Measurements from ENCODE around the gene ARMC8.

Gene ARMC8

DNA sequence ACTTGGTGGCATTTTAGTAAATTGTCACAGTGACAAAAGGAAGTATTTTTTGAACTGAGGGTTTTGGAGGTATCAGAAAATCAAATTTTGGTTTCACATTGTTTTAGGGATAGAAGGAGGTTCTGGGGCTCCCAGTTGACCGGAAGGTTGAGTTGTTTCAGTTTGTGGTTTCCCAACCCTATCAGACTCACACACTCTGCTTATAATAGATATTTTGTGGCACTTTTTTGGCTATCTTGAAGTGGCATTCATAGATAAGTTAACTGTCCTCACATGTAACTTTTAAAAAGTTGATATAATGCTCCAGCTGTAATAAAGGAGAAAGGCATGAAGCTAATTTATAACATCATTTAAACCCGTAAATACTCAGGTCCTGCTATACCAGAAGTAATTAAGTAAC is 12.8 kb downstream of the ARMC8 start:
- DNase-seq = no peak

DNA sequence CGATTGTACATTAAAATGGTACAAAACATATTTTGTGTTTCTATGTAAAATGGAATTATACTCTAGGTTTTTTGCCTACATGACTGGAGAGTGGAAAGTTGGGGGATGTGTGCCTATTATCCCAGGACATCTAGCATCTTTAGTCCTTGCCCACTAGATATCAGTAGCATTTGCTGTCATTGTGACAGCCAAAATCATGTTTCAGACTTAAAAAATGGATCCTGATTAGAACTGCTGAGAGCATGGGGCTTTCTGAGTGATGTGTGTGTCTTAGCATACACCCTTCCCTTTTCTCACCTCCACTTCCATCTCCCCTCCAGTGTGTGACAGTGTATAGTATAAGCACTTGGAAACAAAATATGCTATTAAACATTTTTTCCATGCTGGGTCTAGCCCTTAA is 13.3 kb downstream of the ARMC8 start:
- DNase-seq = no peak

DNA sequence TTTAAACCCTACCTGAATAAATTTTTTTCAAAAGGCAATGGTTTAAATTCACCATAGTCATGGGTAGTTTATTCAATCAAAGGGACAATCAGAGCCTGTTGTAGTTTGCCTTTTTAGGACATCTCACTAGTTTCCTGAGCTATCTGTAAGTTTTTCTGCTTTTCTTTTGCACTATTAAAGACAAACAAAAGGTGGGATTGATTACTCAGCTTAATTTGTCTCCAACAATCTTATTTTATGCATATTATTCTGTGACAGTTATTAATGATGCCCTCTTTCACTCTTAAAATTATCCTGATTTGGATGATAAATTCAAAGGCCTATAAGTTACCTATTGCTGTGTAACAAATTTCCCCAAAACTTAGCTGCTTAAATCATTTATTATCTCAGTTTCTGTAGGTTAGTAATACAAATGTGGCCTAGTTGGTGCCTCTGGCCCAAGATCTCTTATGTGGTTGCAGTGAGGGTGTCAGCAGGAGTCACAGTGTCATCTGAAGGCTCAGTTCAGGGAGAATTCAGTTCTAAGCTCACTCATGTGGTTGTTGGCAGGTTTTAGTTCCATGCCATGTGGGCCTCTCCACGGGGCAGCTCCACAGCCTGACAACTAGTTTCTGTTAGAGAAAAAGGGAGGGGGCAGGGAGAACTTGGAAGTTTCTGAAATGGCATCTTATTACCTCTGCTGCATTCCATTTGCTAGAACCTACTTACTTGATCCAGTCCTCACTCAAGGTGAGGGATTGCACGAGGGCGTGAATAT is 16.0 kb downstream of the ARMC8 start:
- DNase-seq = no peak

DNA sequence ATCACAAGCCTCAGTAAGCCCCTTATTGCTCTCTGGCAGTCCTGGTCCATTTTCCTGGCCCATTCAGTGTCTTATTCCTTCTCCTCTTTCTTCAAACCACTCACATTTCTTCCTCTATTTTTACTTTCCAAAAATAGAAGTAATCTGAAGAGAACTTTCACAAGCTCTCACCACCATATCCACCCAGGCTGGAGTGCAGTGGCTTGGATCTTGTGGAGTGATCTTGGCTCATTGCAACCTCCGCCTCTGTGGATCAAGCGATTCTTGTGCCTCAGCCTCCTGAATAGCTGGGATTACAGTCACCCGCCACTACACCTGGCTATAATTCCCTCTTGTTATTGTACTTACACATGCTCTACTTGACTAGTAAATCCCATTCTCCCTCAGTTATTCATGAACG is 16.8 kb downstream of the ARMC8 start:
- DNase-seq = no peak

DNA sequence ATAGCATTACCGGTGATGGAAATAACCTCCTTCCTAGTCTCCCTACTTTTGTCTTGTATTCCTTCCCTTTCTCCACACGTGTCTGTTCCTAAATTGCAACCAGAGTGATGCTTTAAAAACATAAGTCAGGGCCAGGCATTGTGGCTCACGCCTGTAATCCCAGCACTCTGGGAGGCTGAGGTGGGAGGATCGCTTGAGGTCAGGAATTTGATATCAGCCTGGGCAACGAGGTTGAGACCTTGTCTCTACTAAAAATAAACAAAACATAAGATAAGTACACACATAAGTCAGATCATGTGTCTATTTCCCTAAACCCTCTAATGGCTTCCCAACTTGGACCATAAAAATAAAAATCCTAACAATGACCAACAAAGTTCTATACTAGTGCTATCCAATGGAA is 18.4 kb downstream of the ARMC8 start:
- DNase-seq = no peak

DNA sequence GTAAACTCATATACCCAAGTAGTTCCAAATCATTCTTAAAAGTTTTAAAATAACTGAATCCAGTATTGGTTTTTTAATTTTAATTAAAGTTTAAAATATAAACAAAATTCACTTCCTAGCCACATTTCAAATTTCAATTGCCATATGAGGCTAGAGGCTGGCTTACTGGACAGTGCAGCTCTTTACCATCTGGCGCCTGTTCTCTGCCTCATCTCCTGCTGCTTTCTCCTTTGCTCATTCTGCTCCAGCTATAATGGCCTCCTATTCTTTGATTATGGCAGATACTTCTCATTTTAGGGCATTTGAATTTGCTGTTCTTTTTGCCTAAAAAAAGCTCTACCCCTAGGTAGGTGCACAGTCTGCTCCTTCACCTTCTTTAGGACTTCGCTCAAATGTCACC is 19.1 kb downstream of the ARMC8 start:
- no peak for DNase-seq

DNA sequence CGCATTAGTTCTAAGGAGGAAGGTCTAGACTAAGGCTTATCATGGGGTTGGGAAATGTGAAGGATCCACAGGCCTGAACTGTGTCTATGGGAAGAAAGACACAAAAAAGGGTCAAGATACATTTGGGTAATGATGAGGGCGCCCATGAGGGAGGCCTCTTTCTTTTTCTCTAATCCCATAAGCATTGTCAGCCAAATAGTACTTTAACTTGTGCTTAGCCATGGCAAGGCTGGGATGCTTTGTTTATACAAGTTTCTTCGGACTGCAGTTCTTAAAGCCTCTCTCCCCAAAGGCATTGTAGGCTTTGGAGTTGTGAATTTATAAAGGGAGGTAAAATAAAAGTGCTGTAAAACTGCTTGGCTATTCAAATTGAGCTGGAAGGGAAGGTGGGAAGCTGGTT is 23.4 kb downstream of the ARMC8 start:
- DNase-seq = no peak

DNA sequence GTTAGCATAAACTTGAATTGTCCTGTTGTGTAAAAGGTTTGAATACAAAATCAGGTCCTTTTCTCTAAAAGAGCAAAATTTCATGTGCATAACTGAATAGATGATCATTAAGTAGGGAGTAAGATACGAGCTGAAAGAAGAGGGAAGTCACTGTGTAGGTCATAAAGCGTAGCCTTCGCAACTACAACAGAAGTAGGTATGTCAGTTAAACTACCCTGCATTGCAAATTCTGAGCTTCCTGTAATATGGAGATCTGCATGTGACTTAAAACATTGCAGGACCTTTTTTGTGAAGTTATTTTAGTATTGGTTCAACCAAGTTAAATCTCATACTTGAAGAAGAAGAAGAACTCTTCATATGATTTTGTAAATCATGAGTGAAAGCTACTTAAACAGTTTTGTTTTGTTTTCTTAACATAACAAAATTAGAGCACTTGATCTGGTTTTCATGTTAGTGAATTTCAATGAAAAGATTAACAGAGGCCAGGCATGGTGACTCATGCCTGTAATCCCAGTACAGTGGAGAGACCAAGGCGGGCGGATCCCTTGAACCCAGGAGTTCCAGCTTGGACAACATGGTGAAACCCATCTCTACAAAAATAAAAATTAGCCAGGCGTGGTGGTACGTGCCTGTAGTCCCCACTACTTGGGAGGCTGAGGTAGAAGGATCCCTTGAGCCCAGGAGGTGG is 26.4 kb downstream of the ARMC8 start:
- no peak for DNase-seq

DNA sequence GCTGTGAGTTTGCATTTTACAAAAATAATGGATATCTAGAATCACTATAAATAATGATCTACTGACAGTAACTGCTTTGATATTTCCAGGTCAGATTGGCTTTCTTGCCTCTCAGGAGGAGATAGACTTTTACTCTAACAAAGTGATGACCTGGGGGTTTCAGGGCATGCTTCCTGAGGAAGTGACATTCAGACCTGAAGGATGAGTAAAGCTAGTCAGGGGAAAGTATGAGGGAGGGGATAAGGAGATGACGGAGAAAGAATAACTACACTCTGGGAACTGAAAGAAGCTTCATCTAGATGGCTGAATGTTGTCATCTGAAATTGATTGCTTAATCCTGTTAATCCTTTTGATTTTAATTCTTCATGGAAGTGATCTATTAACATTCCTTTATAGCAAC is 32.2 kb downstream of the ARMC8 start:
- DNase-seq = no peak

DNA sequence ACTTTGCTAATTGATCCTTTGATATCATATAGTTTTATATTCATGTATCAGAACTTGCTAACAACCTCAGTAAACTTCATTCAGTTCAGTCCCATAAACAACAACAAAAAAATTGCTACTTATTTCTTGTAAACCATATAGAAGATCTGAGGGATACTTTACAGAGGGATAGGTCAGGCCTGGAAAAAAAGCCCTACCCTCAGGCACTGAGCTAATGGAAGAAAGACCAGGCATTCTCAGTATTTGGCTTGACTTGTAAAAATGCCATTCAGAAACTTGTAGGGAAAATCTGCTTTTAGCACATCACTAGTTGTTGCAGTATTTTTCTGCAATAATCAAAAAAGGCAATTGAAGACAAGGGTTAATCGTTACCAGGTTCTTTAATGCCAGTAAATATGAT is 33.1 kb downstream of the ARMC8 start:
- DNase-seq = no peak

DNA sequence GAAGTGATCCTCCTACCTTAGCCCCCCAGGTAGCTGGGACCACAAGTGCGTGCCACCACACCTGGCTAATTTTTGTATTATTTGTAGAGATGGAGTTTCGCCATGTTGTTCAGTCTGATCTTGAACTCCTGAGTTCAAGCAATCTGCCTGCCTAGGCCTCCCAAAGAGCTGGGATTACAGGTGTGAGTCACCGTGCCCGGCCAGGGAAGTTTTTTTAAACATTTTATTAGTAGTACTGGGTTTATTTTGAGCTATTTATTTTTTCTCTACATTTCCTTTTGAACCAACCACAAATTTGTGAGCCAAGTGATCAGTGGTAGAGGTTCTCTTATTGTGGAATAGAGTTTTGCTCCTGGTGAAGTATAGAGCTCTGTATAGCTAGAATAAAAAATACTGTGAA is 33.7 kb downstream of the ARMC8 start:
- no peak for DNase-seq

DNA sequence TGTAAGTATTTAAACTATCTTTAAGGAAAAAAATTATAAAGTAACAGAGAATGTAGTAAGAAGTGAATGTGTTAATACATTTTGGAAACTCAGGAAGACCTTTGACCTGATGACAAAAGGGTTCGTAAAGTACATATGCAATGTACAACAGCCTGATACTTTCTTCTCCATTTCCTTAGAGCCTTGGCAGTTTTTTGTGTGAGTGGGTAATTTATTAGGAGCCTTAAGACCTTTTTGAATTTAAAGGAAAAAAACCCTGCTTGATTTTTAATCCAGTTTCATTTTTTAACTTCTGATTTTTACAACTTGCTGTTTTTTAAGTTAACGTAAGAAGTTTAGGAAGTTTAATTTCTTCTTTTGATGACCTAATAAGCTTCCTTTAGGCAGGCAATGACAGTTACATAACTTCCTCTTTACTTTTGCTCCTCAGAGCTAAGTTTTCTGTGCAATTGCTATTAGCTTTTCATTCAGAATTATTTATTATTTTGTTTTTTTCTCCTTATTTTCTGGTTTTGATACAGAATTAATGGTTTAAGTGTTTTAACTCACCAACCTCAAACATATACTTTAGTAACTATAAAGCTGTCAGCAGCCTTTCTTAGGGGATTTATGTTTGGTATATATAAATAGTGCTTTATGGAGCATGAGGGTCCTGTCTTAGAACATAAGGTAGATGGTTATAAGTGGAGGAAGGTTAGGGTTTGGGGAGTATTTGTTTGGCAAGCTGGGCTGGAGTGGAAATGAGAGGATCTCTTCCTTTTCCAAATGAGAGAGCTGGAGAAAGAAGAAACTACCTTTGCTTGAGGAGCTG is 35.2 kb downstream of the ARMC8 start:
- no peak for DNase-seq

DNA sequence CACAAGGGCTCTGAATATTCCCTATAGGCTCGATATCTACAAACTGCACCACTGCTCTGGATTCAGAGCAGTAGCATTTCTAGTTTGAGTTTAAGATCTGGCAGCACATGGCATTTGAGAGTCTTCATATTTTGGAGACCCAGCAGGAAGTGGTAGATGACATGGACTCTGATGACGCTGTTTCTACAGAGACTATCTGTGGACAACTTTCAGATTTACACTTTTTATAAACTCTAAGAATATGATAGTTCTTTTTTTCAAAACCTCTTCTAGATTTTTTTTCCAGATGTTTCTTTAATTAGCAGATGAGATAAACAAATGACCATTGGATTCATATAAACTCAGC is 35.8 kb downstream of the ARMC8 start:
- DNase-seq = no peak

DNA sequence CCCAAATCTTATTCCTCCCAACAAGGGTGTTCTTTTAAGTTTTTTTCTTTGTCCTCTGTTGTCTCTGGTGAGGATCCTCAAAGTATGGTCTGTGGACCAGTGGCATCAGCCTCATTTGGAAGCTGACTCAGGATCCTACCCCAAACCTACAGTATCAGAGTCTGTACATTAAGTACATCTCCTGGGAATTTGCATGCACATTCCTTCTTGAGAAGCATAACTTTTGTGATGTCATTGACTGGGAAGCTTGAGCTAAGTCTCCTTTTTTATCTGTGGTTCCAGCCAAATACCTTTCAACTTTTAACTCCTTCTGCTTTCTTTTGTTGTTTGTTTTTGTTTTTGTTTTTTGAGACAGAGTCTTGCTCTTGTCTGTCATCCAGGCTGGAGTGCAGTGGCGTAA is 40.5 kb downstream of the ARMC8 start:
- DNase-seq = peak; percentile 95

DNA sequence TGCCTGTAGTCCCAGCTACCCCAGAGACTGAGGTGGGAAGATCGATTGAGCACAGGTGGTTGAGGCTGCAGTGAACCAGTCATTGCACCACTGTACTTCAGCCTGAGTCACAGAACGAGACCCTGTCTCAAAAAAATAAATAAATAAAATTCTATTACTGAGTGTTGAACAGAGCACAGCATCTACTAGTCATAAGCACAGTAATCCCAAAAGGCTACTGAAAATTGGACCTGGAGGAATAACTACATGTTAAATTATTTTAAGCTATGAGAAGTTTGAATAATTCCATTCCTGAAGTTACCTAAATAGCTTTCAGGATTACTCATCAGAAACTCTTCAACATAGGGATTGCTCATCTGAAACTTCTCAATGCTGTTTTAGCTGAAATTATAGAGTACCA is 43.4 kb downstream of the ARMC8 start:
- DNase-seq = peak; percentile 56

DNA sequence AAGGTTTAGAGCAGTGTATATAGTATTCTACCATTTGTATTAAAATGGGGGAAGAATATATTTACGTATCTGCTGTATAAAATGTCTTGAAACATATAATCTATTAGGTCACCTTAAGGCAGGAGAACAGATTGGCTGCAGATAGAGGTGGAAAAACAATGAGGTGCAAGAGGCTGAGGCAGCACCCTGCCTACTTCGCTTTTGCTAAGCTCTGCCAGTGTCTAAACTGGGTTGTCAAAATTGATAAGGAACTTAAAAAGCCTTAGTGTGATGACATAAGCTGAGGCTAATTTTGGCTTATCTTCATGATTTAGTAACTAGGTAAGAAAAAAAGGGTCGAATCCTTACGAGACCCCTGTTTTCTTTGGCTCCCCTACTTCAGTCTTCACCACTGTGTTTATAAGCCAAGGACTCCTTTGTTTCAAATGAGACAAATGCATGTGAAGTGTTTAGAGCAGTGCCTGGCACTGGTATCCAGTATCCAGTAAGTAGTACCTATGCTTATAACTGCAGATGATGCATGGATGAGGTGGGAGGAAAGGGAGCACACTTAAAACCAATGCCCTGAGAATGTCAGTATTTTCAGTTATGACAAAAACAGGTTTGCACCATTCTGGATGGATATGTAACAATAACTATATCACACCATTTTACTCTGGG is 45.7 kb downstream of the ARMC8 start:
- DNase-seq = no peak

DNA sequence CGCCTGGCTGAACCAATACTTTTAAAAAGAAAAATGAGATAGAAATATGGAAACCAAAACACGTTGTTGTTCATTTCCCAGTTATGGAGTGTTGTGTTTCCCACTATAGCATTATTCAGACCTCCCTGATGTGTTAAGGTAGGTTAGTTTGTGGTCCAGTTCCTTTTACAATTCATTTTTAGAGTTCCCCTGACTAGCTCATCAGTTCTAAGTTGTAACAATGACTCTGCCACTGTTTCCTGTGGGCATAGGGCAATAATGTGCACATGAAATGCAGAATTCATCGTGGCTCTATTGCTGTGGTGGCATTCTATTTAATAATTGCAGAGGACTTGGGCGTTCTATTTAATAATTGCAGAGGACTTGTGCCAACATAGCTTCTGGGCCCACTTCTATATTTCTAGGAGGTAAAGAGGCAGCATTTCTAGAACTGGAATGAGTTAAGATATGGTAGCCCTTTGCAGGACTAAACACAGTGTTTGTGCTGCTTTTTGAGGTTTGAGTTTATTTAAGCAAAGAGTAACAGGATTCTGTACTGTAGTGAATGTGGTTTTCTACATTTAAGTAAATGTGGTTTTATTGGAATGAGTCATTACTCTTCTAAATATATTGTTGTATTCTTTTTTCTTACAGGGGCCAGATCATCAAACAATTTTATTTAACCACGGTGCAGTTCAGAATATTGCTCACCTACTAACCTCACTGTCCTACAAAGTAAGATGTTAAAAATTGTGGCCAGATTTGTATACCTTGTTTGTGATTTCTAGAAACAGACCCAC is 47.5 kb downstream of the ARMC8 start:
- DNase-seq = peak; percentile 13

DNA sequence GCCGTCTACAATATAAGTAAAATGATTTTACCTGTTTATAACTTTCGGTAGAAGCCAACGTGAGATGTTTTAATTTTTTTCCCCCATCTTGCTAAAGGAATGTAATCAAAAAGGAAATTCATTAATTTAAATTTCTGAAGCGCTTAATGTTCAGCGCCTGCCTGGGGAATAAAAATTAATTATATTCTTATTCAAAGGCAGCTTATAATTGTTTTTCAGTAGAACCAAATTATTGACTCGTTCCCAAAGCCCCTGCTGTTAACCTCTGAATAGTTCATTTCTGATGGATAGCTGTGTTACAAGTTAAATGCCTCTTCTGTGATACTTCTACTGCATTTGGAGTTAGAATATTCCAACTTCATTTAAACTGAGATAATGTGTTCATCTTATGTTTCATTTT is 51.6 kb downstream of the ARMC8 start:
- DNase-seq = no peak

DNA sequence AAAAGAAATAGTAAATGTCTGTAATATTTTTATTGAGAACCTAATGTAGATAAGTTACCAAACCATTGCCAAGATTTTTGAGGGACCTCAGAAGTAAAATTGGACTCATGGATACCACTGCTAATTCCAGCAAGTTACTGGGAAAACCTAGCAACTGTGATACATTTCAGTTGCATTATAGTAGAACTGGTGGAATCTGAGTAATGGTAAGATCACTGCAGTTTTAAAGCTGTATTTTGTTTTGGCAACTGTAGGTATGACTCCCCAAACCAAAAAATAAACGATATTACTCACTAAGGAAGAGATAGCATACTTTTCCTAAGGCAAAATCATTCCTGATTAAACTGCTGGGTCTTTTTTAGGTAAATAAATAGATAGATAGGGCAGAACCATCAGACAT is 54.0 kb downstream of the ARMC8 start:
- DNase-seq = no peak

DNA sequence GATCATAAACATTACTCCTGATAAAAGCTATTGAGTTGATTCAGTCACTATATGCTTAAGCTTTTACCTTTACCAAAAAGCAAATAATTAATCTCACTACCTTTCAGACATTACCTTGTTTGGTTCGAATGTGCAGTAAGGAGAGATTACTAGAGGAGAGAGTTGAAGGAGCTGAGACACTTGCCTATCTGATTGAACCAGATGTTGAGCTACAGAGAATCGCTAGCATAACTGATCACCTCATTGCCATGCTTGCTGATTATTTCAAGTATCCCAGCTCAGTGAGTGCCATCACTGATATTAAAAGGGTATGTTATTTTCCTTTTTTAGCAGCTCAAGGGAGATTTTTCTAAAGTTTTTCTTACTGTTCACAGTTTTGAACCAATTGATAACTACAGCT is 54.6 kb downstream of the ARMC8 start:
- DNase-seq = no peak

DNA sequence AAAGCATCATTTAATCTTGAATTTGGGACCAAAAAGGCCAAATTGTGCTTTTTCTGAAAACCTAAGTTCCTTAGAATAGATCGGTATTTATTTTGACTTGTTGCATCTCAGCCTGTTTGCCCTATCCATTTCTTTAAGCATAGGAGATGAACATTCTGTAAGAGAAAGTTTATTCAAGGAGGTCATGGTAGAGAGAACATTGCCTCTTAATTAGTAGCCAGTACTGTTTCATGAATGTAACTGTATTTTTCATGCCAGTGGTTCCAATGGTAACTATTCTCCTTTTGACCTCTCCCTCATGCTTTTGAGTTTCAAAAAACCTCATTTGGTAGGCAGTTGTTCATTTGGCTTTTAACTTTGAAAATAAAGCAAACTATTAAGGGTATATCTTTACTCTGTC is 55.4 kb downstream of the ARMC8 start:
- DNase-seq = no peak

DNA sequence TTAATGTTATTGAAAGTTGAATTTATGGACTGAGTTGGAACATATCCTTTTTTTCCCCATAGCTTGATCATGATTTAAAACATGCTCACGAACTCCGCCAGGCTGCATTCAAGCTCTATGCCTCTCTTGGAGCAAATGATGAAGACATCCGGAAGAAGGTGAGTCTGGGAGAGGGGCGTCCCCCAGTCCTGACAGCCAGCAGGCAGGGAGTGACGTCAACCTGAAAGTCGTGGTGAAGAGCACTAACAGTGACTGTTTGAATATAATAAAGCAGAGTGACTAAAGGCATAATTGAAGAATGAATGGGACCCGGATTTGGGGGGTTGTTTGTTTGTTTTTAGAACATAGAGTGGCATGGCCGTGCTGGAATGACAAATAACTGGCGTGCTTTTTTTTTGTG is 57.9 kb downstream of the ARMC8 start:
- DNase-seq = no peak

DNA sequence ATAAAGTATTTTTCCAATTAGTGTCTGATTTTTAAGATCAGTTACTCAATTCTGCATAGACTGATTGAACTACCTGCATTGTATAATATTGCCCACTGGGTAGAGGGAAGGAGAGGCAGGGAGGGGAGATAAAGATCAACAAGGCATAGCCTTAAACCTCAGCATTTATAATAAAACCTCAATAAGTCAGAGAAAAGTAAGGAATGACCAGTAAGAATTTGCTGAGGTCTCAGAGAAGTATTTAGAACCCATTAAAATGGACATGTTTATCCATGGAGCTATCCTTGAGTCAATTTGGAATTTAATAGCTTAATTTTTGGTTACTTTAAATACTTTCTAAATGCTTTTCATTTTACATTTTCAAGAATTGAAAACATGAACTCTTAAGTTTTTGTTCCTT is 62.5 kb downstream of the ARMC8 start:
- DNase-seq = no peak

Measured in fibroblast of skin of scalp (primary cell).